HepG2 (cell line): Measurements from ENCODE around the gene PMEL. TPM values are rescaled to one million over a fixed set of nuclear protein-coding genes. Genes with fewer than 3 reads are reported as not detected.

ENCODE experiments used
- ATF3 ChIP-seq: sonication (generic); formaldehyde crosslinking; IDR thresholded peaks from 2 replicates; pipeline ENCODE4 v1.4.0; 2020; ENCODE audit warnings: missing genetic modification reagents
- BCL3 ChIP-seq: sonication (generic); formaldehyde crosslinking; IDR thresholded peaks from 2 replicates; pipeline ENCODE4 v1.5.1; 2020; ENCODE audit warnings: mild to moderate bottlenecking, missing genetic modification reagents, moderate library complexity
- BCL6 ChIP-seq: IDR thresholded peaks from 2 replicates; pipeline ENCODE4 v1.6.1; 2016; ENCODE audit warnings: missing genetic modification reagents, missing compliant biosample characterization
- FOXA3 ChIP-seq: IDR thresholded peaks from 2 replicates; pipeline ENCODE4 v1.6.1; 2016; ENCODE audit warnings: missing genetic modification reagents, missing compliant biosample characterization
- FOXP4 ChIP-seq: sonication (generic); formaldehyde crosslinking; IDR thresholded peaks from 2 replicates; pipeline ENCODE4 v1.4.0; 2020; ENCODE audit warnings: missing genetic modification reagents
- HNF4A ChIP-seq: sonication (generic); formaldehyde crosslinking; IDR thresholded peaks from 2 replicates; pipeline ENCODE4 v1.4.0; 2020; ENCODE audit warnings: missing genetic modification reagents
- KDM5B ChIP-seq: sonication (generic); formaldehyde crosslinking; IDR thresholded peaks from 2 replicates; pipeline ENCODE4 v1.4.0; 2020; ENCODE audit warnings: missing genetic modification reagents, mild to moderate bottlenecking, borderline replicate concordance
- NR2C2 ChIP-seq: sonication (generic); formaldehyde crosslinking; IDR thresholded peaks from 2 replicates; pipeline ENCODE4 v1.4.0; 2020; ENCODE audit warnings: missing genetic modification reagents, mild to moderate bottlenecking, moderate library complexity, borderline replicate concordance
- PAWR ChIP-seq: sonication (generic); formaldehyde crosslinking; IDR thresholded peaks from 2 replicates; pipeline ENCODE4 v1.4.0; 2020; ENCODE audit warnings: missing genetic modification reagents, mild to moderate bottlenecking, borderline replicate concordance
- RAD21 ChIP-seq: fragments of 450-650 bp; formaldehyde crosslinking; IDR thresholded peaks from 2 replicates; pipeline ENCODE4 v1.5.0; 2020; ENCODE audit warnings: mild to moderate bottlenecking
- RBM39 ChIP-seq: fragments of 200-400 bp; formaldehyde crosslinking; IDR thresholded peaks from one replicate; pipeline ENCODE4 v1.6.1; 2018; ENCODE audit warnings: antibody characterized with exemption, mild to moderate bottlenecking, low read depth, low read length; ENCODE audit not compliant: poor library complexity, severe bottlenecking
- REL ChIP-seq: sonication (generic); formaldehyde crosslinking; conservative IDR thresholded peaks from 2 replicates; pipeline ENCODE4 v1.8.0; 2022; ENCODE audit warnings: mild to moderate bottlenecking, missing genetic modification reagents, moderate library complexity
- SMARCE1 ChIP-seq: fragments of 450-650 bp; IDR thresholded peaks from 2 replicates; pipeline ENCODE4 v1.6.1; 2017; ENCODE audit warnings: borderline replicate concordance
- TCF7 ChIP-seq: sonication (generic); IDR thresholded peaks from 2 replicates; pipeline ENCODE4 v1.6.1; 2016; ENCODE audit warnings: antibody characterized with exemption, low read depth
- TFAP4 ChIP-seq: sonication (generic); IDR thresholded peaks from 2 replicates; pipeline ENCODE4 v1.6.1; 2016; ENCODE audit warnings: low read depth, borderline replicate concordance
- ZBTB14 ChIP-seq: sonication (generic); formaldehyde crosslinking; IDR thresholded peaks from 2 replicates; pipeline ENCODE4 v1.4.0; 2020; ENCODE audit warnings: missing genetic modification reagents
- ZBTB43 ChIP-seq: sonication (generic); formaldehyde crosslinking; conservative IDR thresholded peaks from 2 replicates; pipeline ENCODE4 v1.4.0; 2020; ENCODE audit warnings: missing genetic modification reagents
- ZFP1 ChIP-seq: IDR thresholded peaks from 2 replicates; pipeline ENCODE4 v1.6.1; 2016
- ZMYM4 ChIP-seq: sonication (generic); formaldehyde crosslinking; IDR thresholded peaks from 2 replicates; pipeline ENCODE4 v1.8.1; 2023; ENCODE audit warnings: mild to moderate bottlenecking, missing genetic modification reagents
- ZNF263 ChIP-seq: sonication (generic); formaldehyde crosslinking; IDR thresholded peaks from 2 replicates; pipeline ENCODE4 v1.4.0; 2020; ENCODE audit warnings: missing genetic modification reagents
- ZNF362 ChIP-seq: sonication (generic); formaldehyde crosslinking; IDR thresholded peaks from 2 replicates; pipeline ENCODE4 v1.4.0; 2020; ENCODE audit warnings: missing genetic modification reagents, mild to moderate bottlenecking, borderline replicate concordance
- polyA plus RNA-seq, 8 experiments: library from polyadenylated mRNA; depleted of rRNA in 3 of 8; stranded (reverse) in 7 of 8; unstranded in 1 of 8; fragments of >200 nt; fragmentation: Illumina TruSeq in 4 of 8; extraction: Trizol in 4 of 8; gene quantifications; 2 replicates each; pipeline versions ENCODE4 v1.2.1 to v1.2.3, GENCODE V29; 2011 to 2016; ENCODE audit warnings: low read depth in 4 of 8, missing spikeins in 1 of 8, mixed read lengths in 1 of 8; ENCODE audit not compliant: insufficient read depth in 1 of 8
- total RNA-seq, 5 experiments: library from RNA; depleted of rRNA; stranded (reverse); fragments of >200 nt; fragmentation: Illumina TruSeq; extraction: Trizol; gene quantifications; 2 replicates each; pipeline ENCODE4 v1.2.3, GENCODE V29; 2016; ENCODE audit warnings: low read depth in 1 of 5

The PMEL gene
- total and polyA plus RNA-seq, 2 of the 13 experiments (the other 11 are each of a cell fraction or from before 2014, with no cell fraction given), result 0.49 to 3.3 TPM

- TF ChIP-seq FOXP4 (CRISPR knock-in tag) (peak; percentile 19; the same call in 1 of the 2 replicates), ZFP1 (0 out of 2 replicates have a peak, but pooled peaks have one; percentile 19), HNF4A (CRISPR knock-in tag) (peak; percentile 66), KDM5B (CRISPR knock-in tag) (no peak), ZMYM4 (CRISPR knock-in tag) (no peak), SMARCE1 (no peak), ZBTB43 (CRISPR knock-in tag) (no peak), FOXA3 (CRISPR knock-in tag) (peak; percentile 8; the same call in 1 of the 2 replicates), ZNF362 (CRISPR knock-in tag) (peak; percentile 70; the same call in 1 of the 2 replicates), NR2C2 (no peak), BCL3 (CRISPR knock-in tag) (no peak), RAD21 (CRISPR knock-in tag) (no peak), ZNF263 (peak; percentile 85), RBM39 (no peak), ATF3 (CRISPR knock-in tag) (no peak), PAWR (CRISPR knock-in tag) (no peak), BCL6 (peak; percentile 64), REL (no peak), ZBTB14 (no peak), TFAP4 (0 out of 2 replicates have a peak, but pooled peaks have one; percentile 55), TCF7 (peak; percentile 41; the same call in 1 of the 2 replicates)
Measured at GRCh38 chr12:55908726-55909512, 56.9 kb downstream of the PMEL start (continued).
